Heart right ventricle (tissue), 16 donors: ENCODE measurements around the gene TMEM154. TPM values are rescaled to one million over a fixed set of nuclear protein-coding genes. Genes with fewer than 3 reads are reported as not detected.

ENCODE experiments used
- ATAC-seq, 8 donors: fragments of 200-7000 bp; cut with Tn5 transposase; one replicate each; pipeline ENCODE4 v1.9.1; 2020; ENCODE audit warnings: mild to moderate bottlenecking in 8 of 8, moderate library complexity in 8 of 8, moderate number of reproducible peaks in 1 of 8
- DNase-seq, 2 donors: peaks; one replicate each; pipeline ENCODE4 v3.0.0-alpha.2; 2020
- H3K27ac ChIP-seq, 10 donors: fragments of 200-600 bp; sonication (generic) in 2 of 10; one replicate each; pipeline versions ENCODE4 v1.5.0 to v1.8.0; 2020 to 2022; ENCODE audit warnings: mild to moderate bottlenecking in 3 of 10
- H3K27me3 ChIP-seq, 7 donors: fragments of 200-600 bp; one replicate each; pipeline ENCODE4 v1.8.0; 2021 to 2022; ENCODE audit warnings: mild to moderate bottlenecking in 2 of 7
- H3K36me3 ChIP-seq, 9 donors: fragments of 200-600 bp; sonication (generic) in 1 of 9; one replicate each; pipeline versions ENCODE4 v1.5.0 to v1.8.0; 2020 to 2022; ENCODE audit warnings: mild to moderate bottlenecking in 2 of 9
- H3K4me1 ChIP-seq, 9 donors: fragments of 200-600 bp; sonication (generic) in 1 of 9; one replicate each; pipeline versions ENCODE4 v1.5.0 to v1.8.0; 2020 to 2022; ENCODE audit warnings: mild to moderate bottlenecking in 4 of 9
- H3K4me3 ChIP-seq, 10 donors: fragments of 200-600 bp; sonication (generic) in 2 of 10; one replicate each; pipeline versions ENCODE4 v1.5.0 to v1.8.0; 2020 to 2022; ENCODE audit warnings: mild to moderate bottlenecking in 7 of 10, moderate library complexity in 2 of 10
- H3K9me3 ChIP-seq, 11 donors: fragments of 200-600 bp in 10 of 11; sonication (generic) in 2 of 11; one replicate each; pipeline versions ENCODE4 v1.5.0 to v1.8.0; 2013 to 2022; ENCODE audit warnings: mild to moderate bottlenecking in 2 of 11, control low read depth in 1 of 11, moderate library complexity in 1 of 11
- WGBS, 2 donors: extraction: QIAGEN DNeasy Blood & Tissue Kit; methylation state at CpG; one replicate each; pipeline ENCODE4 v1.1.7; 2013; ENCODE audit warnings: inconsistent platforms in 1 of 2; 5-methylcytosine and 5-hydroxymethylcytosine counted together
- intact Hi-C, 10 donors: fragments of 100-400 bp; cut with DNase I; formaldehyde crosslinking; loops; one replicate each; pipeline versions ENCODE4 v1.11.1 to v1.14.2; 2022
- polyA plus RNA-seq, 2 donors: library from polyadenylated mRNA; stranded (reverse); fragments of 200-250 nt; gene quantifications; one replicate each; pipeline ENCODE4 v1.2.3, GENCODE V29; 2013
- total RNA-seq, 10 donors: library from RNA; stranded (reverse); fragmentation: NEBNext Ultra II Directional in 3 of 10; extraction: Animal tissue kit (Norgen Biotek cat#: 25700) in 3 of 10; gene quantifications; one replicate each; pipeline versions ENCODE4 v1.2.1 to v1.2.4, GENCODE V29; 2021 to 2023
- TF ChIP-seq, protein P1 (sequence below), 9 donors: fragments of 200-600 bp; sonication (generic) in 2 of 9; IDR thresholded peaks; one replicate each; pipeline versions ENCODE4 v1.5.0 to v1.8.0; 2021 to 2022; ENCODE audit warnings: antibody characterized with exemption in 9 of 9, mild to moderate bottlenecking in 5 of 9, moderate library complexity in 1 of 9
- donor health status: Arrhythmogenic right ventricular cardiomyopathy.
- donor health status: ischemic (EF 13 %, LVEDD 7.1; RV severe dilation, severe dysfunction).
- donor health status: healthy with polysubstance abuse.
- donor health status: DM: no; HTN: yes; CAD: no.
- donor health status: DM: no; HTN: no; CAD: no.
- donor health status: ischemic (EF 25% LVEDD 6.9; RV normal size, moderate dysfunction).
- donor health status: ischemic (EF 25% LVEDD 5.7; RV mildly dilated, moderate dysfunction).
- donor health status: healthy.
- donor health status: DM: yes; HTN: yes; CAD: no.
- donor health status: Ischemic cardiomyopathy.
- donor health status: ischemic (EF 35%, LVEDD 5.7; RV mildly dilated, moderate dysfunction).
- donor health status: nonischemic (EF 11% LVEDD 7.7; RV severe dilation, severe dysfunction).
- donor health status: DM: yes; HTN: yes; CAD: no.
- donor health status: PGD.
- donor health status: ischemic (EF 29% LVEDD 5.4; RV normal size, mild dysfunction).
- donor health status: nonischemic (EF 23%, LVEDD 6.1; RV moderate dilation, normal function).

Gene TMEM154
- total and polyA plus RNA-seq, 12 donors = 0.25 to 5.4 (median 1.8) TPM

DNA sequence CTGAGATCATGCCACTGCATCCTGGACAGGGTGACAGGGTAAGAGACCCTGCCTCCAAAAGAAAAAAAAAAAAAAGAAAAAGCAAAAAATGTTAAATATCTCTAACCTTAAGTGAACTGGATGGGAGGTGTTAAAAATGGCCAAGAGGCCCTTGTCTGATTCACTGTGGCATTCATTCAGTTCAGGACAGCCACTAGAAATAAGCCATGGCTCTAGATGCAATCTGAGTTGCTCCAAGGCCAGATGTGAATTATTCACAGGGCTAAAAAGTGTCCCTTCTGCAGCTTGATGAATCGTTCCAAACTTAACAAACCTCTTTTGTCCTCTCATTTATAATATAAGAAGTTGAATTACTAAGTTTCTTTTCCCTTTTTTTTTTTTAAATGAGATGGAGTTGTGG, 80.2 kb downstream of the TMEM154 start:
- Histone ChIP-seq H3K27ac (no peak overlapping the region), H3K4me1 (no peaks in the 10 kb centered on the region), H3K4me3 (no peak overlapping the region), H3K27me3 (no peaks in the 10 kb centered on the region), H3K36me3 (no peaks in the 10 kb centered on the region), H3K9me3 (no peaks in the 10 kb centered on the region)
- WGBS, 2 donors = 59 to 70% methylated on average over 1 of the region's 1 CpG
- no peak for ATAC-seq
- intact Hi-C loops = no loop called here
- TF ChIP-seq, protein P1, sequence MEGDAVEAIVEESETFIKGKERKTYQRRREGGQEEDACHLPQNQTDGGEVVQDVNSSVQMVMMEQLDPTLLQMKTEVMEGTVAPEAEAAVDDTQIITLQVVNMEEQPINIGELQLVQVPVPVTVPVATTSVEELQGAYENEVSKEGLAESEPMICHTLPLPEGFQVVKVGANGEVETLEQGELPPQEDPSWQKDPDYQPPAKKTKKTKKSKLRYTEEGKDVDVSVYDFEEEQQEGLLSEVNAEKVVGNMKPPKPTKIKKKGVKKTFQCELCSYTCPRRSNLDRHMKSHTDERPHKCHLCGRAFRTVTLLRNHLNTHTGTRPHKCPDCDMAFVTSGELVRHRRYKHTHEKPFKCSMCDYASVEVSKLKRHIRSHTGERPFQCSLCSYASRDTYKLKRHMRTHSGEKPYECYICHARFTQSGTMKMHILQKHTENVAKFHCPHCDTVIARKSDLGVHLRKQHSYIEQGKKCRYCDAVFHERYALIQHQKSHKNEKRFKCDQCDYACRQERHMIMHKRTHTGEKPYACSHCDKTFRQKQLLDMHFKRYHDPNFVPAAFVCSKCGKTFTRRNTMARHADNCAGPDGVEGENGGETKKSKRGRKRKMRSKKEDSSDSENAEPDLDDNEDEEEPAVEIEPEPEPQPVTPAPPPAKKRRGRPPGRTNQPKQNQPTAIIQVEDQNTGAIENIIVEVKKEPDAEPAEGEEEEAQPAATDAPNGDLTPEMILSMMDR (IDR thresholded peaks at IDR 0.05) = no peak
- DNase-seq = no peak

DNA sequence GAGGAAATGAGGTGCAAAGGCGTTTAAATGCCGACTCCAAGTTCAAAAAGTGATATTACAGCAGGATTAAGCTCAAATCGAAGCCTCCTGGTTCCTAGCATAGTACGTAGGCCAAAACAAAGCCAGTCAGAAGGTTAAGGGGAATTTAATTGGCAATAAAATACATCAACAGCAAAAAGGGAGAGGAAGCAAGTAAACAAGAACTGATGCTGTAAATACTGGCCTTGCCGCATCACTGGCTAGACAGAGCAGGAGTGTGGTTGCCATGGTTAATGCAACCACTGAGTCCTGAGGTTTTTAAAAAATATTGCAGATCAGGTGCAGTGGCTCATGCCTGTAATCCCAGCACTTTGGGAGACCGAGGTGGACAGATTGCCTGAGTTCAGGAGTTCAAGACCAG, 80.7 kb downstream of the TMEM154 start:
- Histone ChIP-seq H3K4me1 (no peaks in the 10 kb centered on the region), H3K36me3 (no peaks in the 10 kb centered on the region), H3K27ac (no peak overlapping the region), H3K4me3 (no peak overlapping the region), H3K27me3 (no peaks in the 10 kb centered on the region), H3K9me3 (no peaks in the 10 kb centered on the region)
- DNase-seq = no peak
- TF ChIP-seq, protein P1 (IDR thresholded peaks at IDR 0.05) = no peak
- intact Hi-C loops = no loop called here
- ATAC-seq = no peak
- 72 to 74% methylated on average over 6 of the region's 6 CpGs for WGBS, 2 donors

DNA sequence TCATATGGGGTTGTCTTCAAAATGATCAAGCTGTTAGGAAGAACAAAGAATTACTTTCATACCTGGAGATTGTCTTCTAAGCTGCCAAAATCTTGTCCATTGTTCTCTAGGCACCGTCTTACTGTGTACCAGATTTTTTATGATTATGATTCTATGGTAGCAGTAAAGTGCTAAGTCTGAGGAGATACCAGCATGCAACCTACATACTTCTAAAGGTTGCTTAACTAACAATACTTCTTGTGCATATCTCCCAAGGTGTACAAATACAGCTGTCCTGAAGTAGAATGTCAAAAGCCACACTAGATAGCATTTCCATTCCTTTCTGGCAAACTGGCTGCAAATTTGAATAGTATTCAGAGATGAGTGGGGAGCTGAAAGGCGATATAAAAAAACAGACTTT, 81.3 kb downstream of the TMEM154 start:
- DNase-seq (no peak), ATAC-seq (no peak)
- no peaks in the 10 kb centered on the region for H3K27me3 ChIP-seq
- H3K9me3 ChIP-seq = no peaks in the 10 kb centered on the region
- WGBS, 2 donors = 87 to 88% methylated on average over 2 of the region's 2 CpGs
- H3K27ac ChIP-seq = no peak overlapping the region
- no peaks in the 10 kb centered on the region for H3K36me3 ChIP-seq
- intact Hi-C loops = no loop called here
- no peaks in the 10 kb centered on the region for H3K4me1 ChIP-seq
- no peak overlapping the region for H3K4me3 ChIP-seq
- TF ChIP-seq, protein P1 (IDR thresholded peaks at IDR 0.05) = no peak

DNA sequence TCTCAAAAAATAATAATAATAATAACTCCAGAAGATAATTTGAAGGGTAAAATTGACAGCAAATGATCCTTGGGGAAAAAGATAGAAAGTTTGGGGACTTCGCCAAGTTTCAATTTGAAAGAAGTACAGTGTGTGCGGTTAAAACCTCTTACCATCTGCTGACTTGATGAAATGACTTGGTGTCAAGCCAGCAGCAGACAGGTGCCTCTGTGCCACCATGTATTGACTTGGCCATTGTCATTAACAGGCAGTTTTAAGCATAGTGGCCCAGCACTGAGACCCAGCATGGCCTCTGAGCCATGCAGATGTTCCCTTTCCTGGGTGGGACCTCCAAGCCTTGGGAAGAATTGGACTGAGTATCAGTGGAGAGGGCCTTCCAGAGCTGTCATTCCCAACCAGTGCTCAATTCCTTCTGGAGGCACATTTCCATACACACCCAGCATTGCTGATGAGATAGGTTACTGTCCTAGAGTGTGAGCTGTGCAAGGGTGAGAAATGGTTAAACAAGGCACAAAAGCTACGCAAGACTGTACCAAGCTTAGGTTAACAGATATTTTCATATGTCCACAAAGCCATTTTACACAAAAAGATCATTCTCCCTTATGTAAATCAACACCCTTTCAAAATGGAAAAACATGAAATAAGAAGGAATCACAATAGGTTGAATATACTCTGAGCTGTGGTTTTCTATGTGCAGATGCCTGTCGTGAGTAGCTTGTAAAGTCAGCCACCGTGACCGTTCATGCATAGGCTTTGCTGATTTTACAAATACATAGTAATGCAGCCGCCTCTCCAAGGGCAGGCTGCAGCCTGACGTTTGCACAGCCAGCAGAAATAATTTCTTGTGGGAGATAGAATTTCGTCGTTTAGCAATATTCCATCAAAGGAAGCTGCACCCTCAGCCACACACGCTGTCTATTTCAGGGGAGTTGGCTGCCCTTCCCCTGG, 84.5 kb downstream of the TMEM154 start:
- Histone ChIP-seq H3K27ac (no peak overlapping the region), H3K9me3 (no peaks in the 10 kb centered on the region), H3K4me1 (peaks cover 0 to 14% (median 4%) of the 10 kb centered on the region in 9 donors), H3K27me3 (peaks cover 0 to 3% (median 0%) of the 10 kb centered on the region in 7 donors), H3K4me3 (no peak overlapping the region), H3K36me3 (no peaks in the 10 kb centered on the region)
- TF ChIP-seq, protein P1 (IDR thresholded peaks at IDR 0.05) = no peak
- WGBS, 2 donors = 66 to 70% methylated on average over 11 of the region's 11 CpGs
- intact Hi-C loops = no loop called here
- DNase-seq = no peak
- ATAC-seq = no peak
